ENCODE results near the gene CSAD.

Gene CSAD

DNA sequence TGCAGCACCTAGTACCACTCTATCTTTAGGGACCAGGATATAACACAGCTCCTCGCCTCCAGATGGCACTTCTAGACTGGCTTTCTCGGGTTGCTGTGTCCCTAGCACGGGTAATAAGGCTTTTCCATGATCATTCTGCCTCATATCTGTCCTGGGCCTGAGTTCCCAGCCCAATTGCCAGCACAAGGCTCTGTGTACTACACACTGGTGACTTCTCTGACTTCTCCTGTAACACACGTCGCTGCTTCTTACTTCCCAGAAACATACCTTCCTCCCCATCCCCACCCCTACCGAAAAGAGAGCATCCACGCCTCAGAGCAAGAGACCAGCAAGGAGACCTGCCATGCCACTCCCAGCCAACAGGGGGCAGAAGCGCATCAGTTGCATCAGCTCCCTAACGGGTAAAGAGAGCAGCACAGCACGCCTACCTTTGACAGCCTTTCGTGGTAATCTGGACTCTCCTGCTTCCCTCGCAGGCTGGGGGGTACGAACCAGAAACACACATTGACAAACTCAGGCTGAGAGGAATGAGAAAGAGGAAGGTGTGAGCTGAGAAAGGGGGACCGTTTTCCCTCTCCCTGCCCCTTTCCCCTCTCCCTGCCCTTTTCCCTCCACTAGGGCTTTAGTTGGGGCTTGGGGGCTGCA is 21.4 kb downstream of the CSAD start:
- DNase-seq (ENCODE audit: insufficient read length, low spot score): peak; percentile 94
- FAIRE-seq: peak; percentile 94

DNA sequence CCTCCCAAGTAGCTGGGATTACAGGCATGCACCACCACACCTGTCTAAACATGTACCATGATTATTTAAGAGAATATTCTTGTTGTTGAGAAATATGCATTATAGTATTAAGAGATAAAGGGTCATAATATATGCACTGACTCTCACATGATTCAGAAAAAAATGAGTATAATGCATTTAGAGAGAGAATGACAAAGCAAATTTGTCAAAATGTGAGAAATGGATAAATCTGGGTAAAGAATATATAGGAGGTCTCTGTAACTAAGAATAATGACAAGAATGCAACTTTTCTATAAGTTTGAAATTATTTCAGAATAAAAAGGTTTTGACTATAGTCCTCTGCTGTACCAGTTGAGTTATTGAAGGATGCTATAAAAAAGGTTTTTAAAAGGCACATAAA is 28.3 kb downstream of the CSAD start:
- FAIRE-seq: no peak
- no peak for DNase-seq (ENCODE audit: insufficient read length, low spot score)

DNA sequence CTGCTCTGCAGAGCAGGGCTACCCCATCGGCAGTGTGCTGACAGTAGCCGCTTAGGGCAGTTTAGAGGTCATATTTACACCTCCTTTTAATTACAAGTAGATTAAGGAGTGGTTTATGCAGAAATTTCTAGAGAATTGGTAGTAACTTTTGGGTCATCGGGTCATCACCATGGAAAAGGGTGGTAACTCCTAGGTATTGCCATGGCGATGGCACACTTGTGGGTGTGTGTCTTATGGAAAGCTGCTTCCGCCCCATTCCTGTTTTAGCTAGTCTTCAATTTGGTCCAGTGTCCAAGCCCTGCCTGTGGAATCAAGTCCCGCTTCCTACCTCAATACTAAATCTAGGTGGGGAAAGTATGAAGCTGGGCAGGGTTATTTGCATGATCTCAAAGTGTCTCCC is 29.7 kb downstream of the CSAD start:
- FAIRE-seq (no peak), DNase-seq (ENCODE audit: insufficient read length, low spot score) (no peak)

DNA sequence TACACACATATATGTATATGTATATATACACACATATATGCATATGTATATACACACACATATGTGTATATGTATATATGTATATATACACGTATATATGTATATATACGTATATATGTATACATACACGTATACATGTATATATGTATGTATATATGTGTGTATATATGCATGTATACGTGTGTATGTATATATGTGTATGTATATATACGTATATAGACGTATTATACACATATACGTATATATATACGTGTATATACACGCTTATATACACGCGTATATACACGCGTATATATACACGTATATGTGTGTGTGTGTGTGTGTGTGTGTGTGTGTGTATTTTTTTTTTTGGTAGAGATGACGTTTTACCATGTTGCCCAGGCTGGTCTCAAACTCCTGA is 33.1 kb downstream of the CSAD start:
- FAIRE-seq (no peak), DNase-seq (ENCODE audit: insufficient read length, low spot score) (no peak)

DNA sequence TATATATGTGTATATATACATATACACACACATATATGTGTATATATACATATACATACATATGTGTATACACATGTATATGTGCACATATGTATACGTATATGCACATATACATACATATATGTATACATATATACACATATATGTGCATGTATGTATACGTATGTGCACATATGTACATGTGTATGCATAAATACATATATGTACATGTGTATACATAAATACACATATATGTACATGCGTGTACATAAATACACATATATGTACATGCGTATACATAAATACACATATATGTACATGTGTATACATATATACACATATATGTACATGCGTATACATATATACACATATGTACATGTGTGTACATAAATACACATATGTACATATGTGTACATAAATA is 33.5 kb downstream of the CSAD start:
- no peak for DNase-seq (ENCODE audit: insufficient read length, low spot score)
- FAIRE-seq: no peak

DNA sequence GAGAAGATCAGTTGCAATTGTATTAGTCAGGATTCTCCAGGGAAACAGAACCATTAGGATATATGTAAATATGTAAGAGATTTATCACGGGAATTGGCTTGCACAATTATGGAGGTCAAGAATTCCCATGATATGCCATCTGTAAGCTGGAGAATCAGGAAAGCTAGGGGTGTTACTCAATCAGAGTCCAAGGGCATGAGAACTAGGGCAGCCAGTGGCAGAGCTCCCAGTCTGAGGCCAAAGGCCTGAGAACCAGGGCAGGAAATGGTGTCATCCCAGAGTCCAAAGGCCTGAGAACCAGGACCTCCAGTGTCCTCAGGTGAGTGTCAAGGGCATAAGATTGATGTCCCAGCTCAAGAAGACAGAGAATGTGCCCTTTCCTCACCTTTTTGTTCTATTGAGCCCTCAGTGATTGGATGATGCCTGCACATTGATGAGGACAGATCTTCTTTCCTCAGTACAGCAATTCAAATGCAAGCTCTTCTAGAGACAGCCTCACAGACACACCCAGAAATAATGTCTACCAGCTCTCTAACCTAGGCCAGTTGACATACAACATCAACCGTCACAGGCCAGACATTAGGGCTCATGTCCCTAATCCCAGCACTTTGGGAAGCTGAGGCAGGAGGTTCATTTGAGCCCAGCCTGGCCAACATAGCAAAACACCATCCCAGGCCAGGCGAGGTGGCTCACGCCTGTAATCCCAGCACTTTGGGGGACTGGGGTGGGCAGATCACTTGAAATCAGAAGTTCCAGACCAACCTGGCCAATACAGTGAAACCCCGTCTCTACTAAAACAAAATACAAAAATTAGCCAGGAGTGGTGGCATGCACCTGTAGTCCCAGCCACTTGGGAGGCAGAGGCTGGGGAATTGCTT is 35.1 kb downstream of the CSAD start:
- no peak for DNase-seq (ENCODE audit: insufficient read length, low spot score)
- no peak for FAIRE-seq

DNA sequence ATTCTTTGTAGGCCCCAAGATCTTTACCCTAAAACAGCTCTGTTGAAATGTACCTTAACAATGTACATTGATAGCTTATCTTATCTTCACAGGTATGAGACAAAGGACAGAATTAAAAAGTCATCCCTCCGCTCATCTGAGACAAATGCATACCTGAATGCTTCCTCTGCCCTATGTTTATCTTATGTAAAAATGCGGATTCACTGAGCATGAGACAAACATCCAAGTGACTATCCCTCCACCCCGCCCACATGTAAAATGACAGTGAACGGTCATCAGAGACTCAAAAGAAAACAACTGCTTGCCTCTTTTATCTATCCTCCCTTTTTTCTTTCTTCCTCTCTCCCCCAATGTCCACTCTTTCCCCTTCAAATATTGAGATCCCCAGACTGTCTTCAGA is 37.4 kb downstream of the CSAD start:
- no peak for FAIRE-seq
- no peak for DNase-seq (ENCODE audit: insufficient read length, low spot score)

DNA sequence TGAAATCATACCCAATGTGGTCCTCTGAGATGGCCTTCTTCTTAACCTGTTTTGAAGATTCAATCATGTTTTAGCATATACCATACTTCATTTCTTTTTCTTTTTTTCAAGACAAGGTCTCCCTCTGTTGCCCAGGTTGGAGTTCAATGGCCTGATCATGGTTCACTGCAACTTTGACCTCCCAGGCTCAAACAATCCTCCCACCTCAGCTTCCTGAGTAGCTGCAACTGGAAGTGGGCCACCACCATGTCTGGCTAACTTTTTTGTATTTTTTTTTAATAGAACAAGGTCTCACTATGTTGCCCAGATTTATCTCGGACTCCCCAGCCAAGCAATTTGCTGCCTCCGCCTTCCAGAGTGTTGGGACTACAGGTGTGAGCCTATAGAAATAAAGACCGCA is 47.0 kb downstream of the CSAD start:
- DNase-seq (ENCODE audit: insufficient read length, low spot score): no peak
- FAIRE-seq: no peak

DNA sequence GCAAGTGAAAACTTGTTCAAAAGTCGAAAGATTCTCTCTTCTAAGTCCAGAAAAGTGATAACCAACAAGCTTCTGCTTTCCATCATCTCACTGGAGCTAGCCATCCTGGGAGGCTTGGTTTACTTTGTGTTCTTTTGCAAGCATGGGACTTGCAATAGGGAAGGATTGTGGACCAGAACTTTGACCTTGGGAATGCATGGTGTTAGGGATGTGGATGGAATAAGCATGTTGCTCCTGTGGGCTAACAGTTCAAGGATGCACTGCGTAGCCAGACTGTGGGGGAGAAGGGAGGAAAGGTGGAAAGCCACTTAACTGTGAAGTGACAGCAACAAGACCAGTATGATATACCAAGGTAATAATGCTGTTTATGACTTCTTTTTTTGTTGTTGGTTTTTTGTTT is 48.9 kb downstream of the CSAD start:
- DNase-seq (ENCODE audit: insufficient read length, low spot score) (no peak), FAIRE-seq (no peak)

DNA sequence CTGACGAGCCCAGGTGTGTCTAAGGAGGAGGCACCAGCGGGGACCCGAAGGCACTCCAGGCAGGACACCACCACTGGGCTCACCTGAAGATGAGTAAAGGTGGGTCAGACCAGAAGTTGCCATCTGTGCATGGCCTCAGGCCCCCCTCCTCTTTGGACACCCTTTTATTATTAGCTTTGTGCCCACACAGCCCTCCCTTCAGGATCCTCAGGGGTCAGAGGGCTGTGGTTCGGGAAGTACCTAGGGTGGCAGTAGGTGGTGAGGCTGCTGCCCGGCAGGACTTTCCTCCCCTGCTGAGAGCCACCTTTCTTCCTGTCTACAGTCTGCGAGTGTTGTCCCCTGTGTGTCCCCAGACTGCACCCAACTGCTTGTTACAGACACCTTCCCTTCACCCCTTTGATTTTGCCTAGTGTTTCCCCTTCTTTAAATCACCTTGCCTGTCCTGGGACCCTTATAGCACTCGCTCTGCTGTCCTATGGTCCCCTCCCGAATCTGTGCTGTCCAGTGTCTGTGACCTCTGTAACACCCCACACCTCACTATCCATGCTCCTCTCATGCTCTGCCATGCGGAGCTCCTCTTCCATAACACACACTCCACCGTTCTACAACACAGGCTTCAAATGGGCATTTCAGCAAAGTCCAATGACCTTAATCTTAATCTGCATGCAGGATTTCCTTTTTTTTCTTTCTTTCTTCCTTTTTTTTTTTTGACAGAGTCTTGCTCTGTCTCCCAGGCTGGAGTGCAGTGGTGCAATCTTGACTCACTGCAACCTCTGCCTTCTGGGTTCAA is 51.8 kb downstream of the CSAD start:
- DNase-seq (ENCODE audit: insufficient read length, low spot score) (no peak), FAIRE-seq (no peak)

DNA sequence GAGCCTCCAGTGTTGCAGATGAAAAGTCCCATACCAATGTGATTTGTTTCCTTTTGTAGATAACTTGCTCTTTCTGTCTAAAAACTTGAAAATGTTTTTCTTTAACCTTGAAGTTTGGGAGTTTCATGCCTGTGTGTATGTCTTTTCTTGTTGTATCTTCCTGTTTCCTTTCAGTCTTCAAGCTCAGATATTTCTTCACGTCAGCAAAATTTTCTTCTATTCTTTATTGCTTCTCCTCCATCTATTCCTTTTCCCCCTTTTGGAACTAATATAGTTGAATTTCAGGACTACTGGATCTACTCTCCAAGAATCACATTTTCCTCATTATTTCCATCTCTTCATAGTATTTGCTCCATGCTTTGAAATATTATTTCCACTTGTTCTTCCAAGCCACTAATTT is 53.6 kb downstream of the CSAD start:
- no peak for DNase-seq (ENCODE audit: insufficient read length, low spot score)
- no peak for FAIRE-seq

DNA sequence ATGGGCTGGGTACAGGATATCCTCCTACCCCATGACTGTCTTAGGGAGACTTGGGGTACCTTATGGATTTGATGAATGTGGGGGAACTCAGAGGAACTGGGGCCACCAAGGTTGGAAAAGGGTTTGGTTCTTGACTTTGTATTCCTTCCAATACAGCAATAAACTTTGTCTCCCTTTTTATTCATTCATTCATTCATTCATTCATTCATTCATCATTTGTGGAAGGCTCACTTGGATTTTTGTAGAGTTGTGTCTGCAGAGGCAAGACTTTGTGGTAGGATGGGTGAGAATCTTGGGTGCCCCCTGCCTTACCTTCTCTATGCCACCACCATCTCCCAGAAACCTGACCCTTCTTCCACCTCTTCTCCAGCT is 56.4 kb downstream of the CSAD start:
- DNase-seq (ENCODE audit: insufficient read length, low spot score) (no peak), FAIRE-seq (no peak)

DNA sequence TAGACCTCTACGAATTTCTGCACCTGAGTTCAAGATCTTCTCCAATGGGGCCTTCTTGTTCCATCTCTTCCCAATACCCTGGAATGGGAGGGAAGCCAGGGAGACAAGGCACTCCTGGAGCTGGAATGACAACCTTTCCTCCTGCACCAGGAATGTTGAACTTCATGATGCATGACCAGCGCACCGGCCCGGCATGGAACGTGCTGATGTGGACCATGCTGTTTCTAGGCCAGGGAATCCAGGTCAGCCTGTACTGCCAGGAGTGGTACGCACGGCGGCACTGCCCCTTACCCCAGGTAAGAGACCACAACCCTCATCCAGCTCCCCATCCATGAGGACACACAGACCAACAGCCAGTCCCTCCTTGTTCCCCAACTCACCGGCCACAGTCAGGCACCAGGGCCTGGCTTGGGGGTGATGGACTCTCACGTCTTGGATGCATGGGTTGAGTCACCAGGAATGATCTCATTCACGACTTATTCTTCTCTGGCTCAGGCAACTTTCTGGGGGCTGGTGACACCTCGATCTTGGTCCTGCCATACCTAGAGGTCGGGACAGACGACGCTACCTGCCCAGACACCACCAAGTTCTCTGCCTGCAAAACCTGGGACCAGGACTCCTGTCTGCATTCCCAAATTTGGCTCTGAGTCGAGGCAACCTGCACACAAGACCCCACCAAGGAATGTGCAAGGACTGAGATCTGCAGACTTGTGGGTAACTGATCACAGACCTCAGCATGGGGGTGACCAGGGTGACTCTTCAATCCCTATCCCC is 57.0 kb downstream of the CSAD start:
- FAIRE-seq (no peak), DNase-seq (ENCODE audit: insufficient read length, low spot score) (no peak)

DNA sequence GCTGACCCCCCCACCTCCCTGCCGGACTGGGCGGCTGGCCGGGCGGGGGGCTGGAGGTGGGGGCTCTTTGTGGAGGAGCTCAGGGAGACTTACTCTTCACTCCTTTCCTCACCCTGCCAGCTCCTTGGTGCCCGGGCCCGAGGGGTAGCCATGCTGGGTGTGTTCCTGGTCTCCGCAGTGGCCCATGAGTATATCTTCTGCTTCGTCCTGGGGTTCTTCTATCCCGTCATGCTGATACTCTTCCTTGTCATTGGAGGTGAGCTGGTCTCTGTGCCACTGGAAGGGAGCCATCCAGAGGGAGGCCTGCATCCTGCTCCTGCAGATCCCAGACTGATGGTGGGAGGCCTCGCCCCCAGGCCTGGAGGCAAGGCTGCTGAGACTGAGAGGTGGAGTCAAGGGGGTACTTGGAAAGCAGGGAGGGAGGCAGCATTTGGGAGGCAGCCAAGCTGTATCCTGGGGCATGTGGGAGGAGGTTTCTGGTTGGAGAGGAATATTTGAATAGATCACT is 57.7 kb downstream of the CSAD start:
- DNase-seq (ENCODE audit: insufficient read length, low spot score) (no peak), FAIRE-seq (no peak)

DNA sequence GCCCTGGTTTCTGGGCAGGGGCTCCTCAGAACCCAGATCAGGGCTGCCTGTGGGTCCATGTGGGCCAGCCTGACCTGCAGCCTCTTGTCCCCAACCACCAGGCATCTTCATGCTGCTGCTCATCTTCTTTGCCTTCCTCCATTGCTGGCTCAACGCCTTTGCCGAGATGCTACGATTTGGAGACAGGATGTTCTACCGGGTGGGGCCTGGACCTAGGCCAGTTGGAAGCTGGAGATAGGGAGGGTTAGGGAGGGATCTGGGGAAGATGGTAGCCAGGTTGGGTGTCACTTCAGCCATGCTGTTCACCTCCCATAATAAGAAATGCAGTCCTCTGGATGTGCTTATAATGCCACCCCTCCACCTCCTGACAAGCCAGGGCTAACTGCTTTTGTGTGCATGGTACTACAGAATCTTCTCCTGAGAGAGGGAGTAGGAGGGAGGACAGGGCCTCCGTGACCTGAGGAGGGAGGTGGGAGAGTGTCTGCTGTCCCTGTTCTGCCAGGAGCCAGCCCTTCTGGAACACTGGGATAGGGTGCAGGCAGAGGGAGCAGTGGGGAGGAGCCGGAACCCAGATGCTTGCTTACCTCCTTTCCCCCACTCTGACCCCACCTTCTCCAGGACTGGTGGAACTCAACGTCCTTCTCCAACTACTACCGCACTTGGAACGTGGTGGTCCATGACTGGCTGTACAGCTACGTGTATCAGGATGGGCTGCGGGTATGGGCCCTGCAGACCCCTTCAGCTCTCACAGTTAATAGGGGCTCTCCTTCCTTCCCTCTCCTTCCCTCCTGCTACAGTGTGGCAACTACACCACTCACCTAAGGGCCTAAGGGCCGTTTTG is 59.8 kb downstream of the CSAD start:
- FAIRE-seq: no peak
- DNase-seq (ENCODE audit: insufficient read length, low spot score): no peak

DNA sequence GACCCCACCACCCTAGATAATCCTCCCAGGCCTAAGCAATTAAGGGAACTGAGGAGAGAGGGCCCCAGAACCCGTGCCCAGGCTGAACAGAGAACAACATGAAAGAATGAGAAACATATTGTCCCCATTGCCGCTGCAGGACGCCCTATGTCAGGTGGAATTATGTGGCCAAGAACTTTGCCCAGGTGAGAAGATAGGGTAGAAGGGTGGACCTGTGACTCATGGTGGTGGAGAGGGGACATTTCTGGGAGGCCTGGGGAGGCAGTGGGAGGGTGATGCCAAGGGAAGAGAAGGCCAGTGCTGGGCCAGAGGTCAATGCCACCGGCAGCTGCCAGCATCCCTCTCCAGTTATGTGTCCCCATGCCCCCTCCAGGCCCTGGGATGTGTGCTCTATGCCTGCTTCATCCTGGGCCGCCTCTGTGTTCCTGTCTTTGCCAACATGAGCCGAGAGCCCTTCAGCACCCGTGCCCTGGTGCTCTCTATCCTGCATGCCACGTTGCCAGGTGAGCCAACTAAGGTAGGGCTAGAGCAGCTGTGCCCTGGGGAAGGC is 61.9 kb downstream of the CSAD start:
- no peak for FAIRE-seq
- no peak for DNase-seq (ENCODE audit: insufficient read length, low spot score)

DNA sequence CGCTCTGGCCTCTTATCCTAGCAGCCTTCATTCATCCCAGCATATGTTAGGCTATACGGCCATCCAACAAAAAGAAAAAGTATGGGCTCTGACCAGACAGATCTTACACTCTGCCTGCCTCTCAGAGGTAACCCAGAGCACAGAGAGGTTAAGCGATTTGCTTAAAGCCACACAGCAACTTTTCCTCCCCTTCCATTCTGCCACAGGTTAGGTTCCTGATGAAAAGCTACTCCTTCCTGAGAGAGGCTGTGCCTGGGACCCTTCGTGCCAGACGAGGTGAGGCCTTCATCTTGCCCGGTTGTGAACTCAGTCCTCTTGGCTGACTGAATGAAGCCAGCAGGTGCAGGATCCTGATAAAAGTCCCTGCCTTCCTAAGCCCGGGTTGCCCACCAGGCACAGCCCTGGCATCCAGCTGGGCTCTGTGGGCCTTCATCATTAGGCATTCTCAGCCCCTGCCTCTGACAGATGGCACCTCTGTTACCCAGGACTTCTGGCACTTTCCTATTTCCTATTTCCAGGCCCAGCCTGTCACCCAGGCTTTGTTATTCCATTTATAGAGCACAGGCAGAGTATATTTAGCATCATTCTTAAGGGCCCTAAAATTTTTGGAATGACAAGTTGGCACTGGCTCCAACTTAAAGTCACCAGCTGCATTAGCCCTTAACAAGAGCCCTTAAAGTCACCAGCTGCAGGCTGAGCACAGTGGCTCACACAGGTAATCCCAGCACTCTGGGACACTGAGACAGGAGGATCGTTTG is 64.7 kb downstream of the CSAD start:
- no peak for DNase-seq (ENCODE audit: insufficient read length, low spot score)
- FAIRE-seq: no peak

DNA sequence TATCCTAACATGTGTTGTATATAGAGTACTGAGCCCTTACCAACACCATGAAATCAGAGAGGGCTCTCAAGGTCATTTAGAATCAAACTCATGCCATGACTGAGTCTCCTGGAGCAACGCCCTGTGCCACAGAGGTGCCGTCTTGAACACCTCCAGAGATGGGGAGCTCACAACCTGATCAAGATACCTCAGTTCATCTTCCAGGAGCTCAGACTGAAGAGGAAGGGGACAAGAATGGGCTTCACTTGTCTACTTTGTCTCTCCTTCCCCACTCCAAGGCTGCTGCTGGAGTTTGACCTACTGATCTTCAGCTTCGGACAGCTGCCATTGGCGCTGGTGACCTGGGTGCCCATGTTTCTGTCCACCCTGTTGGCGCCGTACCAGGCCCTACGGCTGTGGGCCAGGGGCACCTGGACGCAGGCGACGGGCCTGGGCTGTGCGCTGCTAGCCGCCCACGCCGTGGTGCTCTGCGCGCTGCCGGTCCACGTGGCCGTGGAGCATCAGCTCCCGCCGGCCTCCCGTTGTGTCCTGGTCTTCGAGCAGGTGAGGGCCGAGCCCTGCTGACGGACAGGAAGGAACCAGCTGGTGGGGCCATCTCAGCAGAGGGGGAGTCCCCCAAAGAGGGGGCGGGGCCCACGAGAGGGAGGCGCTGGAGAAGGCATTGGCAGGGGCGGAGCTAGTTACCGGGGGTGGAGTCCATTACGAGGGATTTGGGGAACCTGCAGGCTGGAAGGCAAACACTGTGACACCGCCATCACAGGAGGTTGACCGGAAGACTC is 65.4 kb downstream of the CSAD start:
- DNase-seq (ENCODE audit: insufficient read length, low spot score) (no peak), FAIRE-seq (no peak)

Measured in GM19239 (cell line).